ENCODE measurements around the gene PPP1R12A. TPM values are rescaled to one million over a fixed set of nuclear protein-coding genes. Genes with fewer than 3 reads are reported as not detected.
"Not testable (repeated sequence)": the region's sequence is repeated elsewhere in the genome, so short reads cannot be mapped to it uniquely, and the experiment has no call there.

The PPP1R12A gene
- total and polyA plus RNA-seq, 2 of the 4 experiments (the other 2 are of a cell fraction), result 47.7 to 112 TPM

- H3K36me3 ChIP-seq (ENCODE audit: control insufficient read depth, insufficient read depth, low read length); BruUV-seq (replicated peaks); H4K5ac ChIP-seq (ENCODE audit: low read depth, low read length); H3K79me1 ChIP-seq (ENCODE audit: low read depth in 1 of 2, low read length in 2 of 2); POLR2A ChIA-PET (ENCODE audit: unreplicated experiment); H4K8ac ChIP-seq (ENCODE audit: low read depth in 2 of 2, low read length in 2 of 2); CTCF ChIA-PET; H3K4me1 ChIP-seq (ENCODE audit: control insufficient read depth, insufficient read depth, low read length); intact Hi-C loops (cut with micrococcal nuclease); H3K4me3 ChIP-seq (ENCODE audit: insufficient read depth, low read depth, low read length); H2BK120ac ChIP-seq (ENCODE audit: low read depth, low read length); H2AK9ac ChIP-seq (replicated peaks; ENCODE audit: low read depth, low read length, poor library complexity); H4K20me1 ChIP-seq (ENCODE audit: insufficient read depth, low read length); H3K9me1 ChIP-seq (ENCODE audit: insufficient read depth, low read length); H3K27me3 ChIP-seq (ENCODE audit: control insufficient read depth, insufficient read depth, low read length); H3K18ac ChIP-seq (ENCODE audit: low read depth, low read length); H2AK5ac ChIP-seq (ENCODE audit: low read depth, low read length); H2BK20ac ChIP-seq (ENCODE audit: low read depth, low read length); H3K23ac ChIP-seq (ENCODE audit: low read depth, low read length); H3K4me2 ChIP-seq (ENCODE audit: low read depth, low read length); H3K9me3 ChIP-seq (ENCODE audit: control insufficient read depth, insufficient read depth, low read length); in situ Hi-C loops (cut with MboI; ENCODE audit: low sequenced_read_pairs); H3K14ac ChIP-seq (replicated peaks; ENCODE audit: low read depth, low read length); dilution Hi-C loops (cut with HindIII; ENCODE audit: low sequenced_read_pairs, unreplicated experiment); H2BK5ac ChIP-seq (ENCODE audit: low read depth, low read length, poor library complexity, severe bottlenecking); H3K27ac ChIP-seq (ENCODE audit: insufficient read depth, low read length); H3K9ac ChIP-seq (ENCODE audit: low read depth, low read length); H4K91ac ChIP-seq (ENCODE audit: insufficient read depth, low read depth, low read length); H2BK15ac ChIP-seq (ENCODE audit: low read depth, low read length); H2AFZ ChIP-seq (replicated peaks; ENCODE audit: low read length, poor library complexity); H3K4ac ChIP-seq (ENCODE audit: low read depth, low read length); H3K56ac ChIP-seq (ENCODE audit: extremely low read depth, insufficient read depth, low read length): not testable (repeated sequence)
- ATAC-seq (ENCODE audit: low read depth) (peak; percentile 11; the same call in 1 of the 2 replicates), DNase-seq (peak; percentile 72)
- no CpG with 5 or more reads among the region's 3 CpGs for WGBS, 2 experiments (ENCODE audit: extremely low coverage in 2 of 2, insufficient read length in 1 of 2)
Observed at GRCh38 chr12:79977856-79978460, 43.1 kb upstream of the PPP1R12A start.
